GM12878 (cell line): ENCODE measurements around the gene CALHM3. TPM values are rescaled to one million over a fixed set of nuclear protein-coding genes. Genes with fewer than 3 reads are reported as not detected.

Source experiments
- ATAC-seq: fragments of 200-7000 bp; cut with Tn5 transposase; 3 replicates; pipeline ENCODE4 v1.9.1; 2020; ENCODE audit warnings: mild to moderate bottlenecking, moderate library complexity
- BruUV-seq: library from RNA; stranded (reverse); fragments of 400-500 nt; replicated peaks from 2 replicates; lab custom pipeline; 2021; lab: Mats Ljungman, UMichigan
- CTCF ChIA-PET: fragments of 300-600 bp; sonication (Branson Sonifier 250); formaldehyde crosslinking; extraction: SDS; loops from one replicate; lab custom pipeline; 2021; ENCODE audit warnings: inconsistent platforms; lab: Yijun Ruan, JAX
- POLR2A ChIA-PET: fragments of 350-600 bp; formaldehyde crosslinking; extraction: SDS; loops from one replicate; lab custom pipeline; 2021; ENCODE audit warnings: inconsistent platforms; lab: Charles Lee
- RAD21 ChIA-PET: fragments of 300-600 bp; sonication (Branson Sonifier 250); formaldehyde crosslinking; loops from one replicate; lab custom pipeline; 2023; ENCODE audit warnings: antibody characterized with exemption; ENCODE audit not compliant: unreplicated experiment; lab: Charles Lee
- SMC1A ChIA-PET: fragments of 300-600 bp; sonication (Branson Sonifier 250); formaldehyde crosslinking; loops from one replicate; lab custom pipeline; 2023; ENCODE audit not compliant: unreplicated experiment, uncharacterized antibody; lab: Charles Lee
- DNase-seq: peaks from one replicate; pipeline ENCODE4 v3.0.0-alpha.2; 2011; ENCODE audit warnings: low read depth, low spot score
- FAIRE-seq: peaks from 3 replicates; lab custom pipeline; 2011; peaks lifted over from hg19 to GRCh38; lab: Jason Lieb, UNC
- H2AFZ ChIP-seq: 2 replicates; pipeline ENCODE4 v1.6.0; 2011; ENCODE audit warnings: low read depth, low read length, control low read depth; ENCODE audit not compliant: control insufficient read depth
- H3K27ac ChIP-seq: 2 replicates; pipeline ENCODE4 v1.5.1; 2011; ENCODE audit warnings: control low read depth; ENCODE audit not compliant: control insufficient read depth, insufficient read depth
- H3K27me3 ChIP-seq, 2 experiments: replicated peaks in 1 of 2; 2 replicates each; pipeline versions ENCODE4 v1.6.0 to v1.6.1; 2011; ENCODE audit warnings: low read length in 1 of 2; ENCODE audit not compliant: control insufficient read depth in 2 of 2, insufficient read depth in 2 of 2
- H3K36me3 ChIP-seq, 2 experiments: 2 replicates each; pipeline ENCODE4 v1.5.1; 2011; ENCODE audit warnings: low read length in 1 of 2; ENCODE audit not compliant: control insufficient read depth in 2 of 2, insufficient read depth in 2 of 2
- H3K4me1 ChIP-seq: 2 replicates; pipeline ENCODE4 v1.6.1; 2011; ENCODE audit warnings: mild to moderate bottlenecking, low read length, moderate library complexity, mixed read lengths; ENCODE audit not compliant: control insufficient read depth, insufficient read depth
- H3K4me2 ChIP-seq: 2 replicates; pipeline ENCODE4 v1.6.0; 2011; ENCODE audit warnings: control low read depth; ENCODE audit not compliant: control insufficient read depth, insufficient read depth
- H3K4me3 ChIP-seq: fragments of 200-600 bp; sonication (generic); 2 replicates; pipeline ENCODE4 v1.5.1; 2016
- H3K79me2 ChIP-seq: 2 replicates; pipeline ENCODE4 v1.6.0; 2011; ENCODE audit warnings: low read length; ENCODE audit not compliant: control insufficient read depth, insufficient read depth
- H3K9ac ChIP-seq: 2 replicates; pipeline ENCODE4 v1.8.0; 2011; ENCODE audit warnings: low read length, control low read depth, mixed read lengths; ENCODE audit not compliant: control insufficient read depth, insufficient read depth
- H3K9me3 ChIP-seq: replicated peaks from 3 replicates; pipeline ENCODE4 v1.5.1; 2011; ENCODE audit warnings: mild to moderate bottlenecking, low read length; ENCODE audit not compliant: control insufficient read depth, insufficient read depth
- H4K20me1 ChIP-seq: 2 replicates; pipeline ENCODE4 v1.6.0; 2011; ENCODE audit not compliant: control insufficient read depth, insufficient read depth
- CEBPZ ChIP-seq: fragments of 150-350 bp; IDR thresholded peaks from 2 replicates; pipeline ENCODE4 v1.6.1; 2016; ENCODE audit warnings: low read depth, low read length
- E2F8 ChIP-seq: fragments of 450-650 bp; IDR thresholded peaks from 2 replicates; pipeline ENCODE4 v1.6.1; 2018; ENCODE audit warnings: mild to moderate bottlenecking, low read depth, moderate library complexity; ENCODE audit not compliant: partially characterized antibody
- EZH2 ChIP-seq: IDR thresholded peaks from 2 replicates; pipeline ENCODE4 v1.6.1; 2012; ENCODE audit warnings: low read depth, mild to moderate bottlenecking, control low read depth, inconsistent platforms, low read length, borderline replicate concordance; ENCODE audit not compliant: control insufficient read depth
- KAT2A ChIP-seq: conservative IDR thresholded peaks from 2 replicates; pipeline ENCODE4 v1.6.1; 2011; ENCODE audit warnings: low read depth, low read length; ENCODE audit not compliant: control insufficient read depth
- MEF2B ChIP-seq: fragments of 450-650 bp; IDR thresholded peaks from 2 replicates; pipeline ENCODE4 v1.6.1; 2018; ENCODE audit warnings: mild to moderate bottlenecking, moderate library complexity; ENCODE audit not compliant: partially characterized antibody, poor library complexity, severe bottlenecking
- PAX8 ChIP-seq: fragments of 450-650 bp; IDR thresholded peaks from 2 replicates; pipeline ENCODE4 v1.6.1; 2017; ENCODE audit warnings: mild to moderate bottlenecking, moderate library complexity
- RAD51 ChIP-seq: fragments of 450-650 bp; IDR thresholded peaks from 2 replicates; pipeline ENCODE4 v1.6.1; 2016; ENCODE audit warnings: moderate library complexity, mild to moderate bottlenecking, inconsistent platforms
- SMAD1 ChIP-seq: fragments of 450-650 bp; IDR thresholded peaks from 2 replicates; pipeline ENCODE4 v1.6.1; 2018; ENCODE audit warnings: mild to moderate bottlenecking, low read depth; ENCODE audit not compliant: partially characterized antibody
- ZBTB4 ChIP-seq: fragments of 450-650 bp; formaldehyde crosslinking; IDR thresholded peaks from 2 replicates; pipeline ENCODE4 v1.4.0; 2022; ENCODE audit warnings: mild to moderate bottlenecking, moderate library complexity
- WGBS: methylation state at CpG from one replicate; pipeline ENCODE4 v1.1.6; 2016; ENCODE audit warnings: low lambda C conversion rate; ENCODE audit not compliant: insufficient replicate concordance, insufficient coverage; ENCODE audit errors: missing lambda C conversion rate; 5-methylcytosine and 5-hydroxymethylcytosine counted together
- in situ Hi-C: fragments of 300-500 bp; cut with MboI; formaldehyde crosslinking; loops from 9 replicates; pipeline ENCODE4 v1.14.3; 2018; ENCODE audit warnings: mixed read lengths
- intact Hi-C: fragments of 100-400 bp; cut with micrococcal nuclease; formaldehyde crosslinking; loops from one replicate; pipeline ENCODE4 v1.14.2; 2022; ENCODE audit not compliant: unreplicated experiment
- polyA plus RNA-seq, 11 experiments: library from polyadenylated mRNA; depleted of rRNA in 4 of 11; unstranded in 6 of 11; stranded (reverse) in 5 of 11; fragments of >200 nt; fragmentation: Nextera tagmentation in 4 of 11; fragmentation: Illumina TruSeq in 1 of 11; extraction: Ambion mirVana in 4 of 11; extraction: Trizol in 1 of 11; gene quantifications; 1 replicate in 1 of 11; 2 replicates in 10 of 11; pipeline versions ENCODE4 v1.2.1 to v1.2.3, GENCODE V29; 2011 to 2016; ENCODE audit warnings: inconsistent platforms in 2 of 11, missing spikeins in 2 of 11, low read depth in 1 of 11
- total RNA-seq, 4 experiments: library from RNA; depleted of rRNA in 3 of 4; stranded (reverse); fragments of >200 nt in 3 of 4; fragmentation: Illumina TruSeq in 1 of 4; extraction: Trizol in 1 of 4; gene quantifications; 2 replicates each; pipeline versions ENCODE4 v1.2.1 to v1.2.3, GENCODE V29; 2013 to 2021
- TF ChIP-seq, protein P1 (sequence below): fragments of 450-650 bp; IDR thresholded peaks from 2 replicates; pipeline ENCODE4 v1.6.1; 2017; ENCODE audit warnings: mild to moderate bottlenecking

The CALHM3 gene
- total and polyA plus RNA-seq, 10 of the 15 experiments (the other 5 are each of a cell fraction or from before 2014, with no cell fraction given): 0.03 to 0.42 (median 0.11) TPM; not detected in 5

GRCh38 chr10:103428989-103429643 is 49.9 kb downstream of the CALHM3 start:
- ChIA-PET POLR2A (no interaction called here), CTCF (no interaction called here)
- TF ChIP-seq EZH2: no peak
- TF ChIP-seq CEBPZ: no peak
- no peak for TF ChIP-seq KAT2A
- no peak for TF ChIP-seq SMAD1
- TF ChIP-seq MEF2B: no peak
- no peak for TF ChIP-seq ZBTB4
- no peak for TF ChIP-seq PAX8
- TF ChIP-seq E2F8: no peak
- TF ChIP-seq RAD51: no peak
- TF ChIP-seq, protein P1, sequence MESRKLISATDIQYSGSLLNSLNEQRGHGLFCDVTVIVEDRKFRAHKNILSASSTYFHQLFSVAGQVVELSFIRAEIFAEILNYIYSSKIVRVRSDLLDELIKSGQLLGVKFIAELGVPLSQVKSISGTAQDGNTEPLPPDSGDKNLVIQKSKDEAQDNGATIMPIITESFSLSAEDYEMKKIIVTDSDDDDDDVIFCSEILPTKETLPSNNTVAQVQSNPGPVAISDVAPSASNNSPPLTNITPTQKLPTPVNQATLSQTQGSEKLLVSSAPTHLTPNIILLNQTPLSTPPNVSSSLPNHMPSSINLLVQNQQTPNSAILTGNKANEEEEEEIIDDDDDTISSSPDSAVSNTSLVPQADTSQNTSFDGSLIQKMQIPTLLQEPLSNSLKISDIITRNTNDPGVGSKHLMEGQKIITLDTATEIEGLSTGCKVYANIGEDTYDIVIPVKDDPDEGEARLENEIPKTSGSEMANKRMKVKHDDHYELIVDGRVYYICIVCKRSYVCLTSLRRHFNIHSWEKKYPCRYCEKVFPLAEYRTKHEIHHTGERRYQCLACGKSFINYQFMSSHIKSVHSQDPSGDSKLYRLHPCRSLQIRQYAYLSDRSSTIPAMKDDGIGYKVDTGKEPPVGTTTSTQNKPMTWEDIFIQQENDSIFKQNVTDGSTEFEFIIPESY: no peak

More at GRCh38 chr10:103428989-103429643, 49.9 kb downstream of the CALHM3 start:
- H3K4me2 ChIP-seq: no peak overlapping the region
- H3K27ac ChIP-seq: no peak overlapping the region
- no TSS peak for BruUV-seq
- H3K79me2 ChIP-seq: no peaks in the 10 kb centered on the region
- no peak for FAIRE-seq
- H3K4me3 ChIP-seq: no peak overlapping the region
- in situ Hi-C loops: no loop called here
- WGBS: 79% methylated on average over 5 of the region's 5 CpGs
- no peak overlapping the region for H3K9ac ChIP-seq
- H3K4me1 ChIP-seq: no peaks in the 10 kb centered on the region
- SMC1A ChIA-PET: no interaction called here
- H3K27me3 ChIP-seq: no peaks in the 10 kb centered on the region
- H2AFZ ChIP-seq: no peak overlapping the region
- intact Hi-C loops: no loop called here
- no peak for ATAC-seq
- no peaks in the 10 kb centered on the region for H3K9me3 ChIP-seq
- DNase-seq: no peak
- RAD21 ChIA-PET: interaction anchor here (1.0 kb wide), 1 partner anchor 54 kb away, joined by 3 read pairs; no protein-coding TSS in a partner anchor
- peaks cover 17 to 53% of the 10 kb centered on the region in 2 experiments for H3K36me3 ChIP-seq
- H4K20me1 ChIP-seq: no peaks in the 10 kb centered on the region
